ENCODE measurements around the gene TUBG1. TPM values are rescaled to one million over a fixed set of nuclear protein-coding genes. Genes with fewer than 3 reads are reported as not detected.

Gene TUBG1
- total RNA-seq, 4 donors from 2014 or later = 7.9 to 39.4 (median 23.9) TPM

- Histone ChIP-seq H3K27ac (no peak overlapping the region), H3K27me3 (no peaks in the 10 kb centered on the region), H3K4me3 (no peak overlapping the region), H3K36me3 (no peaks in the 10 kb centered on the region), H3K4me1 (no peaks in the 10 kb centered on the region), H3K9me3 (no peaks in the 10 kb centered on the region)
- TF ChIP-seq, protein P1, sequence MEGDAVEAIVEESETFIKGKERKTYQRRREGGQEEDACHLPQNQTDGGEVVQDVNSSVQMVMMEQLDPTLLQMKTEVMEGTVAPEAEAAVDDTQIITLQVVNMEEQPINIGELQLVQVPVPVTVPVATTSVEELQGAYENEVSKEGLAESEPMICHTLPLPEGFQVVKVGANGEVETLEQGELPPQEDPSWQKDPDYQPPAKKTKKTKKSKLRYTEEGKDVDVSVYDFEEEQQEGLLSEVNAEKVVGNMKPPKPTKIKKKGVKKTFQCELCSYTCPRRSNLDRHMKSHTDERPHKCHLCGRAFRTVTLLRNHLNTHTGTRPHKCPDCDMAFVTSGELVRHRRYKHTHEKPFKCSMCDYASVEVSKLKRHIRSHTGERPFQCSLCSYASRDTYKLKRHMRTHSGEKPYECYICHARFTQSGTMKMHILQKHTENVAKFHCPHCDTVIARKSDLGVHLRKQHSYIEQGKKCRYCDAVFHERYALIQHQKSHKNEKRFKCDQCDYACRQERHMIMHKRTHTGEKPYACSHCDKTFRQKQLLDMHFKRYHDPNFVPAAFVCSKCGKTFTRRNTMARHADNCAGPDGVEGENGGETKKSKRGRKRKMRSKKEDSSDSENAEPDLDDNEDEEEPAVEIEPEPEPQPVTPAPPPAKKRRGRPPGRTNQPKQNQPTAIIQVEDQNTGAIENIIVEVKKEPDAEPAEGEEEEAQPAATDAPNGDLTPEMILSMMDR (IDR thresholded peaks at IDR 0.05) = no peak
- TF ChIP-seq POLR2A (IDR thresholded peaks at IDR 0.05) = no peak
- intact Hi-C loops (cut with DNase I; ENCODE audit: low total_unique reads) = loop anchor here (10.0 kb wide), 1 partner anchor 178 kb away; the partner anchor contains the start of gene RAMP2
- DNase-seq = no peak
Measured at GRCh38 chr17:42586514-42587230, 22.8 kb upstream of the TUBG1 start.

DNA sequence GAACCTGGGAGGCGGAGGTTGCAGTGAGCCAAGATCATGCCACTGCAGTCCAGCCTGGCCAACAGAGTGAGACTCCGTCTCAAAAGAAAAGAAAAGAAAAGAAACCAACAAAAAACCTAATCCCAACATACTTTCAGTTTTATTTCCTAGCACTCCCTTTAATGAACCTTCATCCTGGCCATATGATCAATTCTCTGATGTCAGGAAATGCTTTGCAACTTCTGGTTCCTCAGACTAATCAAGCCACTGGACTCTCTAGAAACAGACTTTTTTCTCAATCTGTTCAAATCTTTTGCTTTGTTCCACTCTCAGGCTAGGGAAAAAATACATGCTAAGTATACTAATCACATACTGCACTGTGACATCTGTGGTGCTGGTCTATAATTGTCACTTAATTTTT lies 18.6 kb upstream of the TUBG1 start:
- H3K36me3 ChIP-seq = no peaks in the 10 kb centered on the region

GRCh38 chr17:42591411-42591810 lies 18.1 kb upstream of the TUBG1 start:
- Histone ChIP-seq H3K9me3 (no peaks in the 10 kb centered on the region), H3K27me3 (no peaks in the 10 kb centered on the region), H3K36me3 (no peaks in the 10 kb centered on the region), H3K4me1 (no peaks in the 10 kb centered on the region), H3K27ac (no peak overlapping the region), H3K4me3 (no peak overlapping the region)
- TF ChIP-seq, protein P1 (IDR thresholded peaks at IDR 0.05) = no peak
- no peak for TF ChIP-seq POLR2A (IDR thresholded peaks at IDR 0.05)
- no peak for DNase-seq
- intact Hi-C loops (cut with DNase I; ENCODE audit: low total_unique reads) = no loop called here

More for the DNA sequence above, 18.6 kb upstream of the TUBG1 start:
- Histone ChIP-seq H3K9me3 (no peaks in the 10 kb centered on the region), H3K27me3 (no peaks in the 10 kb centered on the region), H3K4me3 (no peak overlapping the region), H3K27ac (no peak overlapping the region), H3K4me1 (no peaks in the 10 kb centered on the region)
- intact Hi-C loops (cut with DNase I; ENCODE audit: low total_unique reads) = no loop called here
- no peak for TF ChIP-seq POLR2A (IDR thresholded peaks at IDR 0.05)
- TF ChIP-seq, protein P1 (IDR thresholded peaks at IDR 0.05) = no peak
- no peak for DNase-seq

DNA sequence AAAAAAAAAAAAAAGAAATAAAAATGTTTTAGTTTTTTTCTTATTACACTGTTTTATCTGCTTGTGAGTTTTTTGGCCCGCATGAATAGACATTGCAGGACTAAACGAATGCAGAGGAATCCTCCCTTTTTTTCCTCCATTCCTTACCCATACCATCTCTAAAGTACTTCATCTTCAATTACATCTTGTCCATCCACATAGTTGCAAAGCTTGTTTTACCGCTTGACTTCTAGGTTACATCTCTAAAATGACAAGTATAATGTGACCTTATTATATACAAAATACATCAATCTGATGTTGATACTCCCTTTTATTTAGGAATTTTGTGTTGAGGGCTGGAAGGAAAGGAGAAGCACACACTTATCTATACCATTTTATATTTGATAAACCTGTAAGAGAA lies 13.1 kb upstream of the TUBG1 start:
- H3K9me3 ChIP-seq = no peaks in the 10 kb centered on the region
- no peak for TF ChIP-seq POLR2A (IDR thresholded peaks at IDR 0.05)
- TF ChIP-seq, protein P1 (IDR thresholded peaks at IDR 0.05) = no peak
- H3K36me3 ChIP-seq = no peaks in the 10 kb centered on the region
- intact Hi-C loops (cut with DNase I; ENCODE audit: low total_unique reads) = no loop called here
- no peak overlapping the region for H3K27ac ChIP-seq
- no peaks in the 10 kb centered on the region for H3K27me3 ChIP-seq
- H3K4me1 ChIP-seq = no peaks in the 10 kb centered on the region
- DNase-seq = no peak
- H3K4me3 ChIP-seq = no peak overlapping the region

GRCh38 chr17:42598905-42599304 lies 10.6 kb upstream of the TUBG1 start:
- no peak overlapping the region for H3K27ac ChIP-seq
- H3K4me1 ChIP-seq = no peaks in the 10 kb centered on the region
- H3K27me3 ChIP-seq = no peaks in the 10 kb centered on the region
- H3K36me3 ChIP-seq = no peaks in the 10 kb centered on the region
- TF ChIP-seq, protein P1 (IDR thresholded peaks at IDR 0.05) = no peak
- no peak for TF ChIP-seq POLR2A (IDR thresholded peaks at IDR 0.05)
- intact Hi-C loops (cut with DNase I; ENCODE audit: low total_unique reads) = no loop called here
- no peaks in the 10 kb centered on the region for H3K9me3 ChIP-seq
- no peak for DNase-seq
- H3K4me3 ChIP-seq = no peak overlapping the region
